ENCODE data around the gene UBAP2L. TPM values are rescaled to one million over a fixed set of nuclear protein-coding genes. Genes with fewer than 3 reads are reported as not detected.
"Not testable (repeated sequence)": the region's sequence is repeated elsewhere in the genome, so short reads cannot be mapped to it uniquely, and the experiment has no call there.

Gene UBAP2L
- total RNA-seq, 2 donors from 2014 or later, result 166 to 171 TPM

GRCh38 chr1:154183046-154183915, 37.5 kb upstream of the UBAP2L start:
- peak overlapping the region; percentile 93 to 97 for H3K4me3 Mint-ChIP-seq
- H3K27me3 Mint-ChIP-seq (ENCODE audit: low read depth), result no peaks in the 10 kb centered on the region
- H3K4me1 Mint-ChIP-seq (ENCODE audit: low read depth), result peaks cover 53% of the 10 kb centered on the region
- H3K36me3 Mint-ChIP-seq (ENCODE audit: insufficient read depth in 2 of 2), result peaks cover 11 to 32% of the 10 kb centered on the region in 2 donors
- peak; percentile 82 to 87 for ATAC-seq (replicated peaks in 1 of 2)
- DNase-seq, result peak; percentile 96 to 97
- no peaks in the 10 kb centered on the region for H3K9me3 Mint-ChIP-seq
- H3K27ac Mint-ChIP-seq, result peak overlapping the region; percentile 97

GRCh38 chr1:154186177-154186576, 34.6 kb upstream of the UBAP2L start:
- Mint-ChIP-seq H3K27me3 (ENCODE audit: low read depth) (peaks cover 3% of the 10 kb centered on the region), H3K27ac (no peak overlapping the region), H3K9me3 (no peaks in the 10 kb centered on the region), H3K4me1 (ENCODE audit: low read depth) (peaks cover 24% of the 10 kb centered on the region), H3K36me3 (ENCODE audit: insufficient read depth in 2 of 2) (peaks cover 6 to 13% of the 10 kb centered on the region in 2 donors), H3K4me3 (no peak overlapping the region)
- ATAC-seq (replicated peaks in 1 of 2) (no peak), DNase-seq (peak; percentile 79)

- H3K36me3 Mint-ChIP-seq (ENCODE audit: insufficient read depth in 2 of 2), result peaks cover 4 to 8% of the 10 kb centered on the region in 2 donors
- H3K27ac Mint-ChIP-seq, result no peak overlapping the region
- DNase-seq (no peak), ATAC-seq (replicated peaks in 1 of 2) (no peak)
- H3K4me3 Mint-ChIP-seq, result no peak overlapping the region
- H3K9me3 Mint-ChIP-seq, result no peaks in the 10 kb centered on the region
- H3K4me1 Mint-ChIP-seq (ENCODE audit: low read depth), result peaks cover 20% of the 10 kb centered on the region
- H3K27me3 Mint-ChIP-seq (ENCODE audit: low read depth), result peaks cover 11% of the 10 kb centered on the region
Observed at GRCh38 chr1:154186852-154187501, 33.8 kb upstream of the UBAP2L start.

- Mint-ChIP-seq H3K4me3 (no peak overlapping the region), H3K27me3 (ENCODE audit: low read depth) (peaks cover 34% of the 10 kb centered on the region), H3K27ac (no peak overlapping the region), H3K36me3 (ENCODE audit: insufficient read depth in 2 of 2) (no peaks in the 10 kb centered on the region), H3K9me3 (no peaks in the 10 kb centered on the region), H3K4me1 (ENCODE audit: low read depth) (peaks cover 20% of the 10 kb centered on the region)
- no peak for ATAC-seq (replicated peaks in 1 of 2)
- no peak for DNase-seq
Observed at GRCh38 chr1:154190550-154190949, 30.2 kb upstream of the UBAP2L start.

GRCh38 chr1:154191990-154192461, 28.7 kb upstream of the UBAP2L start, which contains the start of gene TPM3:
TSS of gene TPM3 (minus strand) at chr1:154192100. CDS start at chr1:154192018, 82 bp downstream.
- Mint-ChIP-seq H3K27ac (no peak within 1 kb of the TSS), H3K4me3 (no peak within 1 kb of the TSS), H3K27me3 (ENCODE audit: low read depth) (peaks cover 34% of the 10 kb centered on the region), H3K9me3 (no peaks in the 10 kb centered on the region), H3K36me3 (ENCODE audit: insufficient read depth in 2 of 2) (no peaks in the 10 kb centered on the region), H3K4me1 (ENCODE audit: low read depth) (peaks cover 8% of the 10 kb centered on the region)
- no peak for DNase-seq
- ATAC-seq (replicated peaks in 1 of 2), result no peak

GRCh38 chr1:154192476-154192875, 28.3 kb upstream of the UBAP2L start:
- Mint-ChIP-seq H3K27ac (no peak overlapping the region), H3K4me3 (no peak overlapping the region), H3K4me1 (ENCODE audit: low read depth) (peaks cover 7% of the 10 kb centered on the region), H3K9me3 (no peaks in the 10 kb centered on the region), H3K36me3 (ENCODE audit: insufficient read depth in 2 of 2) (no peaks in the 10 kb centered on the region), H3K27me3 (ENCODE audit: low read depth) (peaks cover 34% of the 10 kb centered on the region)
- no peak for ATAC-seq (replicated peaks in 1 of 2)
- no peak for DNase-seq

- Mint-ChIP-seq H3K27me3 (ENCODE audit: low read depth) (peaks cover 34% of the 10 kb centered on the region), H3K36me3 (ENCODE audit: insufficient read depth in 2 of 2) (no peaks in the 10 kb centered on the region), H3K4me3 (no peak overlapping the region), H3K4me1 (ENCODE audit: low read depth) (peaks cover 7% of the 10 kb centered on the region), H3K9me3 (no peaks in the 10 kb centered on the region), H3K27ac (no peak overlapping the region)
- DNase-seq, result no peak
- ATAC-seq (replicated peaks in 1 of 2), result no peak
Observed at GRCh38 chr1:154193821-154194220, 26.9 kb upstream of the UBAP2L start.

GRCh38 chr1:154198756-154199562, 21.8 kb upstream of the UBAP2L start:
- H3K27ac Mint-ChIP-seq, result no peak overlapping the region
- H3K9me3 Mint-ChIP-seq, result no peaks in the 10 kb centered on the region
- H3K4me3 Mint-ChIP-seq, result no peak overlapping the region
- no peaks in the 10 kb centered on the region for H3K36me3 Mint-ChIP-seq (ENCODE audit: insufficient read depth in 2 of 2)
- no peaks in the 10 kb centered on the region for H3K4me1 Mint-ChIP-seq (ENCODE audit: low read depth)
- ATAC-seq (replicated peaks in 1 of 2) (peak; percentile 68 to 71), DNase-seq (peak; percentile 41 to 46)
- H3K27me3 Mint-ChIP-seq (ENCODE audit: low read depth), result peaks cover 5% of the 10 kb centered on the region

- H3K4me1 Mint-ChIP-seq (ENCODE audit: low read depth), result no peaks in the 10 kb centered on the region
- no peak overlapping the region for H3K4me3 Mint-ChIP-seq
- no peaks in the 10 kb centered on the region for H3K9me3 Mint-ChIP-seq
- DNase-seq (no peak), ATAC-seq (replicated peaks in 1 of 2) (peak in 1 of 2 donors; percentile 25)
- H3K27me3 Mint-ChIP-seq (ENCODE audit: low read depth), result no peaks in the 10 kb centered on the region
- H3K27ac Mint-ChIP-seq, result no peak overlapping the region
- H3K36me3 Mint-ChIP-seq (ENCODE audit: insufficient read depth in 2 of 2), result no peaks in the 10 kb centered on the region
Observed at GRCh38 chr1:154199563-154199879, 21.2 kb upstream of the UBAP2L start.

GRCh38 chr1:154205778-154206177, 15.0 kb upstream of the UBAP2L start:
- H3K4me3 Mint-ChIP-seq; DNase-seq; H3K27me3 Mint-ChIP-seq (ENCODE audit: low read depth); ATAC-seq (replicated peaks in 1 of 2); H3K9me3 Mint-ChIP-seq: not testable (repeated sequence)
- peak overlapping the region; percentile 38 for H3K27ac Mint-ChIP-seq
- H3K4me1 Mint-ChIP-seq (ENCODE audit: low read depth), result peaks cover 52% of the 10 kb centered on the region
- H3K36me3 Mint-ChIP-seq (ENCODE audit: insufficient read depth in 2 of 2), result peaks cover 4 to 31% of the 10 kb centered on the region in 2 donors

- peak; percentile 87 to 92 for ATAC-seq (replicated peaks in 1 of 2)
- Mint-ChIP-seq H3K4me3 (no peak within 1 kb of the TSS), H3K4me1 (ENCODE audit: low read depth) (peaks cover 52% of the 10 kb centered on the region), H3K36me3 (ENCODE audit: insufficient read depth in 2 of 2) (peaks cover 4 to 31% of the 10 kb centered on the region in 2 donors), H3K27me3 (ENCODE audit: low read depth) (no peaks in the 10 kb centered on the region), H3K27ac (peak within 1 kb of the TSS; percentile 75), H3K9me3 (no peaks in the 10 kb centered on the region)
- peak in 1 of 2 donors; percentile 22 for DNase-seq
Observed at GRCh38 chr1:154206196-154206595, 14.6 kb upstream of the UBAP2L start, which contains the start of gene CFAP141. TSS of gene CFAP141 (minus strand) at chr1:154206333. CDS start at chr1:154206307, 26 bp downstream.

GRCh38 chr1:154207262-154207661, 13.5 kb upstream of the UBAP2L start:
- ATAC-seq (replicated peaks in 1 of 2) (no peak), DNase-seq (no peak)
- H3K4me3 Mint-ChIP-seq, result no peak overlapping the region
- H3K36me3 Mint-ChIP-seq (ENCODE audit: insufficient read depth in 2 of 2), result peaks cover 7 to 39% of the 10 kb centered on the region in 2 donors
- H3K27ac Mint-ChIP-seq, result peak overlapping the region; percentile 75
- H3K9me3 Mint-ChIP-seq, result no peaks in the 10 kb centered on the region
- H3K4me1 Mint-ChIP-seq (ENCODE audit: low read depth), result peaks cover 52% of the 10 kb centered on the region
- H3K27me3 Mint-ChIP-seq (ENCODE audit: low read depth), result no peaks in the 10 kb centered on the region
